NCI-H1417 treated with DMSO at 0.1 percent for 48 hours (cell line): ENCODE measurements around the gene MCOLN1.
"Not testable (repeated sequence)": the region's sequence is repeated elsewhere in the genome, so short reads cannot be mapped to it uniquely, and the experiment has no call there.

Source experiments
- DNase-seq: peaks from one replicate; lab custom pipeline; 2025; lab: John Stamatoyannopoulos, UW

MCOLN1 gene

GRCh38 chr19:7524992-7525739 is 2.7 kb downstream of the MCOLN1 start:
- no peak for DNase-seq

DNA sequence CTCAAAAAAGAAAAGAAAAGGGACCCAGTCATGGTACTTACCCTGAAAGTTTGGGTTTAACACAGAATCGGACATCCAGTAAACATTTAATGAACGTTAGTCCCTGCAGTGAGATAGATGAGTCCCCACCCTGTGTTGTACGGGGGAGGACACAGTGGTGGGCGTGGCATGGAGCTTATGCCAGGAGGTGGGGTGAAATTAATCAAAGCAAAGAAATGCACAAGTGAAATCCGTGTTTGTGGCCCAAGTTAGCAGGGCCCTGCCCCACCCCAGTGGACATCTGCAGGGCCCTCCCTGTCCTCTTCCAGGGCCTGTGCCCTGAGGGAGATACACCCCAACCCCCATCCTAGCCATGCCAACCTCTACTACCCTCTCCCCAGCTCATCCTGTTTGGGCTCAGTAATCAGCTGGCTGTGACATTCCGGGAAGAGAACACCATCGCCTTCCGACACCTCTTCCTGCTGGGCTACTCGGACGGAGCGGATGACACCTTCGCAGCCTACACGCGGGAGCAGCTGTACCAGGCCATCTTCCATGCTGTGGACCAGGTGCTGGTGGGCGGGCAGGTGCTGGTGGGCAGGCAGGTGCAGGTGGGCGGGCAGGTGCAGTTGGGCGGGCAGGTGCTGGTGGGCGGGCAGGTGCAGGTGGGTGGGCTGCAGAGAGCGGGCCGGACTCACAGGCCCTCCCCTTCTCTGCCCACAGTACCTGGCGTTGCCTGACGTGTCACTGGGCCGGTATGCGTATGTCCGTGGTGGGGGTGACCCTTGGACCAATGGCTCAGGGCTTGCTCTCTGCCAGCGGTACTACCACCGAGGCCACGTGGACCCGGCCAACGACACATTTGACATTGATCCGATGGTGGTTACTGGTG is 3.9 kb downstream of the MCOLN1 start:
- no peak for DNase-seq

DNA sequence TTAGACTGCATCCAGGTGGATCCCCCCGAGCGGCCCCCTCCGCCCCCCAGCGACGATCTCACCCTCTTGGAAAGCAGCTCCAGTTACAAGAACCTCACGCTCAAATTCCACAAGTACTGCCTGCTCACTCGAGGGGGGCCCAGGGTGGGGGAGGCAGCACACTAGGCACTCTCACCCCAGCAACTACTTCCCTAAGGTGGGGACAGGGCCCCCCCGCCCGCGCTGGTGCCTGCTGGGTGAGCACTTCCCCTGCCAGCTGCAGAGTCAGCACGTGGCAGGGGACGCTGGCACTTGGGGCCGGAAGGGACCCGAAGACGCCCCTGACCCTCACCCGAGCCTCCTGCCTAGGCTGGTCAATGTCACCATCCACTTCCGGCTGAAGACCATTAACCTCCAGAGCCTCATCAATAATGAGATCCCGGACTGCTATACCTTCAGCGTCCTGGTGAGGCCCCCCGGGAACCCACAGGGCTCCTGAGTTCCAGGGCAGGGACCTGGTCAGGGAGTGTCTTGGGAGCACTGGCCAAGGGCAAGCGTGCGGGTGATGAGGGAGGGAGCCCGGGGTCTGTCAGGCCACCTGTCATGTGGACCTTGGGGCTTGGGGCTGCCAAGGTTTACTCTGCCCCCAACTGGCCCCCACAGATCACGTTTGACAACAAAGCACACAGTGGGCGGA is 5.2 kb downstream of the MCOLN1 start:
- no peak for DNase-seq

DNA sequence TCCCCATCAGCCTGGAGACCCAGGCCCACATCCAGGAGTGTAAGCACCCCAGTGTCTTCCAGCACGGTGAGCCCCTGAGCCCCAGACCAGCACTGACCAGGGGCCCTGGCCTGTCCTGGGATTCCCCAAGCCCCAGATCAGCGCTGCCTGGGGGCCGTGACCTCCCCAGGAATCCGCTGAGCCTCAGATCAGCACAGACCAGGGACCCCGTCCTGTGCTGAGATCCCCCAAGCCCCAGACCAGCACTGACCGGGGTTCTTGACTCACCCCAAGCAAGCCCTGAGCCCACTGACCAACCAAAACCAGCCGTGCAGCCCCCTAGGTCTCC is 5.7 kb downstream of the MCOLN1 start:
- no peak for DNase-seq

DNA sequence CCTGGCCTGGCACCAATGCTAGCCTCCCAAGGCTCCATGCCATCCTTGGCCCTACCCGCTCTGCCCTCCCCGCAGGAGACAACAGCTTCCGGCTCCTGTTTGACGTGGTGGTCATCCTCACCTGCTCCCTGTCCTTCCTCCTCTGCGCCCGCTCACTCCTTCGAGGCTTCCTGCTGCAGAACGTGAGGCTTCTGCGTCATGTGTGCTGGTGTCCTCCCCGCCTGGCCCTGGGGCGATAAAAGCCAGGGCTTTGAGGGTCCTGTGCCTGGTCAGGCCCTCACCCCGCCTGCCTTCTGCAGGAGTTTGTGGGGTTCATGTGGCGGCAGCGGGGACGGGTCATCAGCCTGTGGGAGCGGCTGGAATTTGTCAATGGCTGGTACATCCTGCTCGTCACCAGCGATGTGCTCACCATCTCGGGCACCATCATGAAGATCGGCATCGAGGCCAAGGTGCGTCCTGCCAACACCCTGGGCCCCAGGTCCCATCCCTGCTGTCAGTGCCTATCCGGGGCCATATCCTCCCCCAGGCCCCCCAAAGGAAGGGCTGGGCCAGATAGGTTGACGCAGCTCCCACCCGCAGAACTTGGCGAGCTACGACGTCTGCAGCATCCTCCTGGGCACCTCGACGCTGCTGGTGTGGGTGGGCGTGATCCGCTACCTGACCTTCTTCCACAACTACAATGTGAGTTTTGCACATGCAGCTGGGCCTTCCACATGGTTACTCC is 6.3 kb downstream of the MCOLN1 start:
- DNase-seq: no peak

- DNase-seq: no peak
Observed at GRCh38 chr19:7529246-7529600, 6.8 kb downstream of the MCOLN1 start.

- no peak for DNase-seq
Observed at GRCh38 chr19:7529610-7530490, 7.4 kb downstream of the MCOLN1 start.

GRCh38 chr19:7533281-7533885 is 11.0 kb downstream of the MCOLN1 start:
- no peak for DNase-seq

- DNase-seq: peak; percentile 44
Observed at GRCh38 chr19:7533925-7534480, 11.6 kb downstream of the MCOLN1 start.

DNA sequence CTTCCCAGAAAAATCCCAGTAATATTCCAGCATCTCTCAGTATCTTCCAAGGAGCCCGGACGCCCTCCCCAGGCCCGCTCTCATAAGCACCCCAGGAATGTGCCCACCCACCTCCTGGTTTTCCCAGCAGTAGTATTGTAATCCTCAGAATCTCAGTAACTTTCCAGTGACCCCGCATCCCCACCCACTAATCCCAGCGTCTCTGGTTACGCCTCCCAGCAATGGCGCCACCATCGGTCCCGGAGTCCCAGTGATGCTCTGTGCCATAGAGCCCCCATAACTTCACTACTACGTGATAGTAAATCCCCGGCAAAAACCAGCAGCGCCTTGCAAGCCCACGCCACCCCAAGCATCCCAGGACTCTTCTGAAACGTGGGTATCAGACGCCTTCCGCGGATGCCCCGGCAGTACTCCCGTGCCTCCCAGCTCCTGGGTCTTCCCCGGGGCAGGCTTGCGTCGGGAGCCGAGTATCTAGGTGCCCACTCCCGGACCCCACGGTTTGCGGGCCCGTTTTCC is 12.2 kb downstream of the MCOLN1 start:
- no peak for DNase-seq

- peak; percentile 64 for DNase-seq
Observed at GRCh38 chr19:7535047-7535997, 12.9 kb downstream of the MCOLN1 start, which contains the start of gene PNPLA6. Gene PNPLA6 (plus strand): TSS chr19:7535717. CDS start chr19:7535789, 72 bp downstream.

DNA sequence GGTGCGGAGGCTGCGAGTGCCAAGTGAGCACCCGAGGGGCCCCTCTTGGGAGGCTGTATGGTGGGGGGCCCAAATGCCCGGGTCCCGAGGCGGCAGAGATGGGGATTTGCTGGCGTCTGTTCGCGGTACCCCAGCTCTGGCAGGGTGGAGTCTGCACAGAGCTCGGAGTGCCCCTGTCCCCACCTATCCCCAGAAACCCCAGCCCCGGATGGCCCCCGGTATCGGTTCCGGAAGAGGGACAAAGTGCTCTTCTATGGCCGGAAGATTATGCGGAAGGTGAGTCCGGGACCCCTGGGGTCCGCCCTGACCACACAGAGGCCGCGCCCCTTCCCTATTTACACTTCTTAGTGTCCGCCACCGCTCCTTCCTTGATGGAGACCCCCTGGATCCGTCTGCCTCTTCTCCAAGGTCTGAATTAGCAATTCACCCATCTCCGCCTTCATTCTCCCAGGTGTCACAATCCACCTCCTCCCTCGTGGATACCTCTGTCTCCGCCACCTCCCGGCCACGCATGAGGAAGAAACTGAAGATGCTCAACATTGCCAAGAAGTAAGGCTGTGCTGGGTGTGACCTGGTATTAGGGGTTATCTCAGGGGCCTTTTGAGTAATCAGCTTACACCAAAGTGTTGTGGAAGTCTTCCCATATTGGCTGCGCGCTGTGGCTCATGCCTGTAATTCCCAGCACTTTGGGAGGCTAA is 13.7 kb downstream of the MCOLN1 start:
- DNase-seq: no peak

DNA sequence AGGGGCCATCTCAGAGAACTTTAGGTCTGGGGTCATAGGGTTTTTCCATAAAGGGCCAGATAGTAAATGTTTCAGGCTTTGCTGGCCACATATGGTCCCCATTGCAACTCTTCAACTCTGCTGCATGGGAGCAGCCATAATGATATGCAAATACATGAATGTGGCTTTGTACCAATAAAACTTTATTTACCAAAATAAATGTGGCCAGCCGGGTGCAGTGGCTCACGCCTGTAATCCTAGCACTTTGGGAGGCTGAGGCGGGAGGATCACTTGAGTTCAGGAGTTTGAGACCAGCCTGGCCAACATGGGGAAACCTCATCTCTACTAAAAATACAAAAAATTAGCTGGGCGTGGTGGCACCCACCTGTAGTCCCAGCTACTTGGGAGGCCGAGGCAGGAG is 16.6 kb downstream of the MCOLN1 start:
- not testable (repeated sequence) for DNase-seq

DNA sequence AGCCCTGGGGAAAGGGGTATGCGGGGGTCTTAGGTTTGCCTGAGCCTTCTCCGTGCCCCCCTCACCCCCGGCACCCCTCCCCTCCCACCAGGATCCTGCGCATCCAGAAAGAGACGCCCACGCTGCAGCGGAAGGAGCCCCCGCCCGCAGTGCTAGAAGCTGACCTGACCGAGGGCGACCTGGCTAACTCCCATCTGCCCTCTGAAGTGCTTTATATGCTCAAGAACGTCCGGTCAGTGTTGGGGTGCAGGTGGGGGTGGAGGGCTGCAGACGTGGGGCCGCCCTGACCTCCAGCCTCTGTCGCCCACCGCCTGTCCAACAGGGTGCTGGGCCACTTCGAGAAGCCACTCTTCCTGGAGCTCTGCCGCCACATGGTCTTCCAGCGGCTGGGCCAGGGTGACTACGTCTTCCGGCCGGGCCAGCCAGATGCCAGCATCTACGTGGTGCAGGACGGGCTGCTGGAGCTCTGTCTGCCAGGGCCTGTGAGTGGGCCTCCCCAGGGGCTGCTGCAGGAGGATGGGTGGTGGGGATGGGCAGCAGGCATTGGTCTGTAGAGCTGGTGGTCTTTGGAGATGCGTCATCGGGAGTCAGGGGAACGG is 17.5 kb downstream of the MCOLN1 start:
- DNase-seq: no peak

DNA sequence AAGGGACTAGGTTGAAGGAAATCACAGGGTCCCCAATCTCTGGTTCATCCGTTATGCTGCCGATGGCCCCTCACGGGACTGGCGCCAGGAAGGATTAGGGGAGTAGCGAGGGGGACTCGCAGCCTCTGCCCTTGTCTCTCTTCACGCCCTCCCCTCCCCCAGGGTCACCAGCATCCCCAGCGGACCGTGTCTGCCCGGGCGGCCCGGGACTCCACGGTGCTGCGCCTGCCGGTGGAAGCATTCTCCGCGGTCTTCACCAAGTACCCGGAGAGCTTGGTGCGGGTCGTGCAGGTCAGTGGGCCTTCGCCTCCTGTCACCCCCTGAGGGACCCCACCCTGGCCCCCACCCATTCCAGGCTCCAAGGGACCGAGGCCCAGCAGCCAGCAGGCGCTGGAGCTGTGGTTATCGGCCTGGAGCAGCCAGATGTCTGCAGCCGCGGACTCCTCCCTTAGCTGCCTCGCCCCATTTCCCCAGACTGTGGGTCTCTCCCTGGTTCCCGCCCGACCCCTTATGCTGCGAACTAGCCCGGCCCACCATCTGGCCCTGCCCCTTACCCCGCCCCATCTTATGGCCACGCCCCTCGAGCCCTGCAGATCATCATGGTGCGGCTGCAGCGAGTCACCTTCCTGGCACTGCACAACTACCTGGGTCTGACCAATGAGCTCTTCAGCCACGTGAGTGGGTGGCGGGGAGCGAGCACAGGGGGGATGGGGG is 18.5 kb downstream of the MCOLN1 start:
- no peak for DNase-seq

GRCh38 chr19:7541475-7541824 is 19.0 kb downstream of the MCOLN1 start:
- DNase-seq: no peak

DNA sequence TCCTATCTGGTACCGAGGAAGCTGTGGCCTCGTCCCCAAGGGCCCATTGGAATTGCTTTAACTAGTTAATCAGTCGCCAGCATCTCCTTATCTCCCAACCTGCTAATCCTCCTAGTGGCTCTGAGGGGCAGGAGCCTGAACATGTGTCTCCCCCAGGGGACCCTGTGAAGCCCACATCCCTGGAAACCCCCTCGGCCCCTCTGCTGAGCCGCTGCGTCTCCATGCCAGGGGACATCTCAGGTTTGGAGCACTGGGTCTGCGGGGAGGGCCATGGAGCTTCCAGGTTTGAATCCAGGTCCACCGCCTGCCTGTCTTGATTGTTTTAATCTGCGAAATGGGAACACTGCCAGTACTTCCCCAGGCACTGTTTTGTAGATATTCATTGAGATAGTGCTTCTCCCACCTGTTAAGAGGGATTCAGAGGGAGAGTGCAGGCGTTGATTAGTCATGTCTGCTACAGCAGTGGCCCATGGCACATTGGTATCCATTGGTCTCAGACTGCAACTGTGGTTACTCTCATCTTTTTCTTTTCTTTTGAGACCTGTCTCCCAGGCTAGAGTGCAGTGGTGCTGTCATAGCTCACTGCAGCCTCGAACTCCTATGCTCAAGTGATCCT is 19.5 kb downstream of the MCOLN1 start:
- no peak for DNase-seq
